Mesendoderm (in vitro differentiated cells): ENCODE data around the gene RNF113A.
A peak's percentile ranks its signal among the peaks of the same experiment; 100 is the strongest.
"Not testable (repeated sequence)": the region's sequence is repeated elsewhere in the genome, so short reads cannot be mapped to it uniquely, and the experiment has no call there.

Experiments used
- DNase-seq: peaks from one replicate; pipeline ENCODE4 v3.0.0; 2013
- H2AK5ac ChIP-seq: 2 replicates; pipeline ENCODE4 v1.6.1; 2013; ENCODE audit warnings: low read length, inconsistent platforms
- H2BK120ac ChIP-seq: 2 replicates; pipeline ENCODE4 v1.6.1; 2013; ENCODE audit warnings: low read depth, mild to moderate bottlenecking, low read length, moderate library complexity, mixed read lengths
- H2BK15ac ChIP-seq: replicated peaks from 2 replicates; pipeline ENCODE4 v1.6.1; 2013; ENCODE audit warnings: low read depth, mild to moderate bottlenecking, moderate library complexity
- H2BK5ac ChIP-seq: 2 replicates; pipeline ENCODE4 v1.6.1; 2013; ENCODE audit warnings: low read length, inconsistent platforms
- H3K18ac ChIP-seq: 2 replicates; pipeline ENCODE4 v1.6.1; 2013; ENCODE audit warnings: mild to moderate bottlenecking, low read length, mixed read lengths
- H3K23ac ChIP-seq: one replicate; pipeline ENCODE4 v1.6.1; 2013; ENCODE audit warnings: low read length
- H3K27ac ChIP-seq: 2 replicates; pipeline ENCODE4 v1.5.1; 2013; ENCODE audit warnings: low read depth, mild to moderate bottlenecking, inconsistent platforms, low read length, moderate library complexity
- H3K27me3 ChIP-seq: 2 replicates; pipeline ENCODE4 v1.6.1; 2013; ENCODE audit warnings: low read length, control low read depth, mild to moderate bottlenecking, inconsistent platforms; ENCODE audit not compliant: insufficient read depth, poor library complexity
- H3K36me3 ChIP-seq: 2 replicates; pipeline ENCODE4 v1.6.1; 2013; ENCODE audit warnings: low read length, inconsistent platforms; ENCODE audit not compliant: control insufficient read depth, insufficient read depth
- H3K4ac ChIP-seq: one replicate; pipeline ENCODE4 v1.6.1; 2013; ENCODE audit warnings: low read depth, mild to moderate bottlenecking, low read length, moderate library complexity
- H3K4me1 ChIP-seq: 2 replicates; pipeline ENCODE4 v1.6.1; 2013; ENCODE audit warnings: low read depth, low read length, inconsistent platforms; ENCODE audit not compliant: control insufficient read depth
- H3K4me2 ChIP-seq: 2 replicates; pipeline ENCODE4 v1.6.1; 2013; ENCODE audit warnings: low read length
- H3K4me3 ChIP-seq: 2 replicates; pipeline ENCODE4 v1.5.1; 2013; ENCODE audit warnings: mild to moderate bottlenecking, low read length
- H3K56ac ChIP-seq: one replicate; pipeline ENCODE4 v1.6.1; 2013; ENCODE audit warnings: low read length
- H3K79me1 ChIP-seq: 2 replicates; pipeline ENCODE4 v1.6.1; 2013; ENCODE audit warnings: low read length, inconsistent platforms
- H3K79me2 ChIP-seq: 2 replicates; pipeline ENCODE4 v1.6.1; 2013; ENCODE audit warnings: mild to moderate bottlenecking, low read length; ENCODE audit not compliant: control insufficient read depth, insufficient read depth
- H3K9ac ChIP-seq: 2 replicates; pipeline ENCODE4 v1.6.1; 2013; ENCODE audit warnings: low read length, inconsistent platforms
- H4K5ac ChIP-seq: one replicate; pipeline ENCODE4 v1.6.1; 2013; ENCODE audit warnings: low read length
- H4K8ac ChIP-seq: one replicate; pipeline ENCODE4 v1.6.1; 2013; ENCODE audit warnings: low read depth, mild to moderate bottlenecking, control low read depth, low read length, moderate library complexity
- WGBS: extraction: QIAGEN DNeasy Blood & Tissue Kit; methylation state at CpG from one replicate; pipeline ENCODE4 v1.1.7; 2013; ENCODE audit warnings: low lambda C conversion rate, missing lambda C conversion rate; ENCODE audit not compliant: insufficient coverage; ENCODE audit errors: extremely low coverage; 5-methylcytosine and 5-hydroxymethylcytosine counted together

Gene RNF113A

DNA sequence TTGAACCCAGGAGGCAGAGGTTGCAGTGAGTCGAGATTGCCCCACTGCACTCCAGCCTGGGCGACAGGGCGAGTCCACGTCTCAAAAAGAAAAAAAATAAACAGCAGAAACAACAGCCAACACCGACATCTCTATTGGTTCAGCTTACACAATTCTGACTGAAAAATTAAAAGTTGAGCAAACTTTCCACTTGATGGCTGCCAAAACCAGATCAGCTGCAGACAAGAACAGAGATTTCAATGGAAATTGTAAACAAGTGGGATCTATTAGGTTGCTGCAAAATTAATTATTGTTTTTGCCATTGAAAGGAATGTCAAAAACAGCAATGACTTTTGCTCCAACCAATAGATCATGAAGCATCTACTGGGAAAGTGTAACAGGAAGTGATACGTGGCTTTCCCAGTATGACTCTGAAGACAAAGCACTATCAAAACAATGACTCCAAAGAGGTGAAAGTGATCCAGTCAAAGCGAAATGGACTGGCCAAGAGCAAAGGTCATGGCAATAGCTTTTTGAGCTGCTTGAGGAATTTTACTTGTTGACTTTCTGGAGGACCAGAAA, 45.1 kb downstream of the RNF113A start:
- Histone ChIP-seq H3K27ac (no peak overlapping the region), H3K36me3 (no peaks in the 10 kb centered on the region), H3K18ac (no peak overlapping the region), H2BK15ac (no peak overlapping the region), H3K9ac (no peak overlapping the region), H3K4ac (no peak overlapping the region), H3K23ac (no peak overlapping the region), H4K8ac (no peak overlapping the region), H3K27me3 (no peaks in the 10 kb centered on the region), H3K4me2 (no peak overlapping the region), H3K79me1 (no peaks in the 10 kb centered on the region), H3K56ac (no peak overlapping the region), H2BK5ac (no peak overlapping the region), H2BK120ac (no peak overlapping the region), H4K5ac (no peak overlapping the region), H3K4me1 (no peaks in the 10 kb centered on the region), H3K79me2 (no peaks in the 10 kb centered on the region), H3K4me3 (no peak overlapping the region), H2AK5ac (no peak overlapping the region)
- no CpG with 5 or more reads among the region's 7 CpGs for WGBS
- DNase-seq: peak; percentile 2

GRCh38 chrX:119824221-119824620, 47.3 kb downstream of the RNF113A start:
- H3K4me3 ChIP-seq, H2BK120ac ChIP-seq, H2BK15ac ChIP-seq, H3K4ac ChIP-seq, H4K5ac ChIP-seq, H3K56ac ChIP-seq, H3K18ac ChIP-seq, H3K4me2 ChIP-seq, H4K8ac ChIP-seq, H3K27me3 ChIP-seq, H2AK5ac ChIP-seq, H2BK5ac ChIP-seq, H3K79me2 ChIP-seq, DNase-seq, H3K79me1 ChIP-seq, H3K27ac ChIP-seq, H3K23ac ChIP-seq, H3K4me1 ChIP-seq, H3K9ac ChIP-seq, H3K36me3 ChIP-seq: not testable (repeated sequence)
- no CpG with 5 or more reads among the region's 5 CpGs for WGBS

- not testable (repeated sequence) for H3K4ac ChIP-seq, H3K27ac ChIP-seq, H3K9ac ChIP-seq, H2BK15ac ChIP-seq, H3K27me3 ChIP-seq, DNase-seq, H2BK120ac ChIP-seq, H3K79me2 ChIP-seq, H3K23ac ChIP-seq, H3K4me3 ChIP-seq, H3K4me2 ChIP-seq, H3K36me3 ChIP-seq, H3K56ac ChIP-seq, H2BK5ac ChIP-seq, H4K5ac ChIP-seq, H3K79me1 ChIP-seq, H3K18ac ChIP-seq, H2AK5ac ChIP-seq, H3K4me1 ChIP-seq, H4K8ac ChIP-seq
- WGBS: no CpG with 5 or more reads among the region's 3 CpGs
Observed at GRCh38 chrX:119821703-119822102, 49.8 kb downstream of the RNF113A start.
